Mucosa of descending colon (tissue), 3 donors: Measurements from ENCODE around the gene CCBE1. TPM values are rescaled to one million over a fixed set of nuclear protein-coding genes. Genes with fewer than 3 reads are reported as not detected.

Source experiments
- ATAC-seq: fragments of 200-7000 bp; cut with Tn5 transposase; one replicate; pipeline ENCODE4 v1.9.1; 2020; ENCODE audit warnings: mild to moderate bottlenecking, moderate library complexity
- DNase-seq, 3 donors: peaks; one replicate each; pipeline ENCODE4 v3.0.0-alpha.2; 2020
- H3K36me3 ChIP-seq: fragments of 200-600 bp; one replicate; pipeline ENCODE4 v1.8.0; 2021; ENCODE audit warnings: low read depth, mild to moderate bottlenecking
- H3K4me1 ChIP-seq: fragments of 200-600 bp; one replicate; pipeline ENCODE4 v1.8.0; 2021; ENCODE audit warnings: low read depth, mild to moderate bottlenecking
- H3K4me3 ChIP-seq: fragments of 200-600 bp; one replicate; pipeline ENCODE4 v1.8.0; 2021; ENCODE audit warnings: mild to moderate bottlenecking
- H3K9me3 ChIP-seq: fragments of 200-600 bp; one replicate; pipeline ENCODE4 v1.8.0; 2021; ENCODE audit warnings: mild to moderate bottlenecking
- intact Hi-C, 2 donors: fragments of 100-400 bp; cut with DNase I in 1 of 2; cut with micrococcal nuclease in 1 of 2; formaldehyde crosslinking; loops; one replicate each; pipeline versions ENCODE4 v1.11.0 to v1.11.1; 2022; cut with DNase I, micrococcal nuclease
- total RNA-seq, 3 donors: library from RNA; stranded (reverse); fragmentation: NEBNext Ultra II Directional in 2 of 3; extraction: Animal tissue kit (Norgen Biotek cat#: 25700) in 2 of 3; gene quantifications; one replicate each; pipeline versions ENCODE4 v1.2.1 to v1.2.4, GENCODE V29; 2021 to 2023
- TF ChIP-seq, protein P1 (sequence below): fragments of 200-600 bp; IDR thresholded peaks from one replicate; pipeline ENCODE4 v1.8.0; 2022; ENCODE audit warnings: antibody characterized with exemption, mild to moderate bottlenecking
- donor health status: DM: no; HTN: no; CAD: no; lungs with moderate emphysema.
- donor health status: DM: no; HTN: no; CAD: no.
- donor health status: DM: no; HTN: yes; CAD: no.

The CCBE1 gene
- total RNA-seq, 3 donors from 2014 or later: 1.6 to 54.7 (median 2.2) TPM

DNA sequence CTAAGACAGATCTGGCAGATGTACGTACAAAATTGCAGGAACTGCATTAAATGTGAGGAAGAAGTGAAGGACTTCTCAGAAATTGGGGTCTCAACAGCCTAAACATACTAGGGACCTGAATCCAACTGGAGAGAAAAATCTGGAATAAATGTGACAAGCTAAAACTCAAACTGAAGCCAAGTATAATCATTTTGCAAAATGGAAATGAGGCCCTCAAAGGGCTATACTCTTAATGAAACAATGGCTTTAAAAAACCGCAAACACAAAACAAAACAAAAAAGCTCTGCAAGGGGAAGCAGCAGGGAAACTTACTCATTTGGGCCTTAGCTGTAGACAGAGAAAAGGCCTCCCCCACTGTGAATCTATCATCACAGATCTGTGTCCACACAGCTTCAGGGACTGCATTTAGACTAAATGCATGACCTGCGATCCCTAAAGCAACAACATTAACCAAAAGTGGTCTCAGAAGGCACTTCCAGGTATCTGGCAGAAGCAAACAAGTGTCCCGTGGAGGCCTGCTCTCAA is 63.2 kb downstream of the CCBE1 start:
- no peak for ATAC-seq
- TF ChIP-seq, protein P1, sequence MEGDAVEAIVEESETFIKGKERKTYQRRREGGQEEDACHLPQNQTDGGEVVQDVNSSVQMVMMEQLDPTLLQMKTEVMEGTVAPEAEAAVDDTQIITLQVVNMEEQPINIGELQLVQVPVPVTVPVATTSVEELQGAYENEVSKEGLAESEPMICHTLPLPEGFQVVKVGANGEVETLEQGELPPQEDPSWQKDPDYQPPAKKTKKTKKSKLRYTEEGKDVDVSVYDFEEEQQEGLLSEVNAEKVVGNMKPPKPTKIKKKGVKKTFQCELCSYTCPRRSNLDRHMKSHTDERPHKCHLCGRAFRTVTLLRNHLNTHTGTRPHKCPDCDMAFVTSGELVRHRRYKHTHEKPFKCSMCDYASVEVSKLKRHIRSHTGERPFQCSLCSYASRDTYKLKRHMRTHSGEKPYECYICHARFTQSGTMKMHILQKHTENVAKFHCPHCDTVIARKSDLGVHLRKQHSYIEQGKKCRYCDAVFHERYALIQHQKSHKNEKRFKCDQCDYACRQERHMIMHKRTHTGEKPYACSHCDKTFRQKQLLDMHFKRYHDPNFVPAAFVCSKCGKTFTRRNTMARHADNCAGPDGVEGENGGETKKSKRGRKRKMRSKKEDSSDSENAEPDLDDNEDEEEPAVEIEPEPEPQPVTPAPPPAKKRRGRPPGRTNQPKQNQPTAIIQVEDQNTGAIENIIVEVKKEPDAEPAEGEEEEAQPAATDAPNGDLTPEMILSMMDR: no peak
- Histone ChIP-seq H3K4me1 (no peaks in the 10 kb centered on the region), H3K4me3 (no peak overlapping the region), H3K36me3 (no peaks in the 10 kb centered on the region), H3K9me3 (no peaks in the 10 kb centered on the region)
- intact Hi-C loops: no loop called here
- no peak for DNase-seq

DNA sequence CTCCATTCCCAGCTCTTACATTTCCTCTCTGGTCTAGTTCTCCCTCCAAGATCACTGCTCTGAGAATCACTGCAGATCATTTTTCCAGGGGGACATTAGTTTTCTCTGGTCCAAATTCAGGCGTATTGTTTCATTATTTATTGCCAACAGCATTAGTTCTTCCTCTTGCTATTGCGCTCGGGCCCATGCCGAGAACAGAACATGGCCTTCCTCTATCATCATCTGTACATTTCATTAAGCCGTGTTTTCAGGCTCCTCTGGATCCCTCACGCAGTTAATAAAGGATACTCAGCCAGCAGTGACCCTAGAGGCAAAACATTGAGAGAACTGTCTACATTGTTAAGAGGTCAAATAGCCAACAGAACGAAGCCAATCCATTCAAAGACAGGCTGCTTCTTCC is 63.9 kb downstream of the CCBE1 start:
- Histone ChIP-seq H3K4me3 (no peak overlapping the region), H3K36me3 (no peaks in the 10 kb centered on the region), H3K9me3 (no peaks in the 10 kb centered on the region), H3K4me1 (no peaks in the 10 kb centered on the region)
- DNase-seq (no peak), ATAC-seq (no peak)
- intact Hi-C loops: no loop called here
- TF ChIP-seq, protein P1: no peak

DNA sequence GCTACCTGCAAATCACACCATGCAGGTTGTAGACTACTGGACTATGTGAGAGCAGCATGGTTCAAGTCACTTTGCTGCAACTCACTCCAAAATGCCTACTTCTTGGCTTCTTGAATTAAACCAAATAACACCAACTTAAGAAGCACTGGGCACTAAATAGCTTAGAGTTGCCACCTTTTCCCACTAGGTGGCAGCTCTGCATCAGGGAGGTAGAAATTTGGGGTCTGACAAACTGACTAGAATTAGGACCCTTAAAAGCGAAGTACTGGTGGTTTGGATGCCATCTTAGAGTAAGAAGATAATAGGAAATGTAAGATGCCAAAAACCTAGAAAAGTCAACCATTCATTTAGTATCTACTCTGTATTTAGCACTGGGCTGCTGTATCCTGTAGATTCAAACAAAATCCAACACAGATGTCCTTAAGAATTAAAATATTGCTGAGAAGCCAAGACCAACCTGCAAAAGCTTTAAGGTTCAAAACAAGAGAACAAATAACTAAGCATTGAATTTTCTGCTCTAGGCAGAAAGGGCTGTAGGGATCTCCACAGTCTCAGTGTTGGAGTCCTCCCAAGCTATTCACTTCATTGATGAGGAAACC is 65.5 kb downstream of the CCBE1 start:
- Histone ChIP-seq H3K9me3 (no peaks in the 10 kb centered on the region), H3K4me1 (no peaks in the 10 kb centered on the region), H3K4me3 (no peak overlapping the region), H3K36me3 (no peaks in the 10 kb centered on the region)
- DNase-seq (peak in 1 of 3 donors; percentile 7), ATAC-seq (no peak)
- intact Hi-C loops: no loop called here
- TF ChIP-seq, protein P1: no peak

DNA sequence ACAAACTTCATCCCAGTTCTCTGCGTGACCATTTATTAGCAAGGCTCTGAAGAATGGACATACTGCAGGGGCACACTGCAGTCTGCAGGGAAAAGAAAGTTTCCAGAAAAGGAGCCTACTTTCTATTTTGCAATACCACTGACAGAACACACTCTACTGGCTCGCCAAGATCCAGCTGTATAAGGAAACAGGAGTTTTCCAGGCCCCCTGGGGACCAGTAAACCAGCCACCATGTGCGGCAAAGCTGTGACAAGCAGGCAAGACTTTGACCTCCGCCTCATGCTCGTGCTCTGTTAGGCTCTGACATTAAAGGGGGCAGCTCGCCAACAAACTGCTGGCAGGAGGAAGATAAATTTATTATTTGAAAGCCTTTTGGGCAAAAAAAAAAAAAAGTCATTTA is 67.3 kb downstream of the CCBE1 start:
- DNase-seq: no peak
- Histone ChIP-seq H3K36me3 (no peaks in the 10 kb centered on the region), H3K9me3 (no peaks in the 10 kb centered on the region), H3K4me1 (no peaks in the 10 kb centered on the region), H3K4me3 (no peak overlapping the region)
- TF ChIP-seq, protein P1: no peak
- intact Hi-C loops: loop anchor here in 1 of 2 donors (10.0 kb wide), 1 partner anchor 65 kb away; the partner anchor contains the start of gene CCBE1
- ATAC-seq: no peak

DNA sequence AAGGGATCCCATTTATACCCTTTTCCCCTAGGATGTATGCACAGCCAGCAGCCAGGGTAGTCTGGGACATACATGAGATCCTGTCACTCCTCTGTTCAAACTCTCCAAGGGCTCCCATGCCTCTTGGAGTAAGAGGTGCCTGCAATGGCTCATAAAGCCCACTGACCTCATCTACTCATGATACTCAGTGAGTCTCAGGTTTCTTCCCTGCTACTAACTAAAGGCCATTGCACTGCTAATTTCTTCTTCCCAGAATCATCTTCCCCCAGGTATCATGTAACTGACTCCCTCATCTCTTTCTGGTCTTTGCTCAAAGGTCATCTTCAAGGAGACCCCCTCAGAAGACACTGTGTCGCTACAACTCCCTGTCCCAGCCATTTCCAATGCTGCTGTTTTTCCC is 68.2 kb downstream of the CCBE1 start:
- no peak for ATAC-seq
- no peaks in the 10 kb centered on the region for H3K4me1 ChIP-seq
- no peaks in the 10 kb centered on the region for H3K9me3 ChIP-seq
- H3K36me3 ChIP-seq: no peaks in the 10 kb centered on the region
- no peak overlapping the region for H3K4me3 ChIP-seq
- intact Hi-C loops: loop anchor here in 1 of 2 donors (10.0 kb wide), 1 partner anchor 66 kb away; the partner anchor contains the start of gene CCBE1
- DNase-seq: no peak
- TF ChIP-seq, protein P1: no peak
